ENCODE results near the gene GSDMA.
A peak's percentile ranks its signal among the peaks of the same experiment; 100 is the strongest.

The GSDMA gene

GRCh38 chr17:39962642-39963220, at the start of gene GSDMA:
Gene GSDMA, plus strand, starts transcription at chr17:39963004. Its CDS starts 2,684 bp downstream, at chr17:39965688.
- DNase-seq: no peak

GRCh38 chr17:39913989-39914388, 48.8 kb upstream of the GSDMA start:
- DNase-seq: no peak

GRCh38 chr17:39915559-39915958, 47.2 kb upstream of the GSDMA start:
- DNase-seq: peak; percentile 30

GRCh38 chr17:39916918-39917317, 45.9 kb upstream of the GSDMA start:
- DNase-seq: no peak

GRCh38 chr17:39919087-39919683, 43.6 kb upstream of the GSDMA start:
- no peak for DNase-seq

- peak; percentile 63 for DNase-seq
Observed at GRCh38 chr17:39920218-39921210, 42.3 kb upstream of the GSDMA start.

GRCh38 chr17:39921323-39921722, 41.5 kb upstream of the GSDMA start:
- DNase-seq: peak; percentile 42

- DNase-seq: no peak
Observed at GRCh38 chr17:39922006-39922405, 40.8 kb upstream of the GSDMA start.

- no peak for DNase-seq
Observed at GRCh38 chr17:39923230-39923629, 39.6 kb upstream of the GSDMA start.

GRCh38 chr17:39923836-39924690, 38.7 kb upstream of the GSDMA start:
- no peak for DNase-seq

- no peak for DNase-seq
Observed at GRCh38 chr17:39924691-39925055, 38.1 kb upstream of the GSDMA start.

GRCh38 chr17:39925282-39926134, 37.3 kb upstream of the GSDMA start:
- no peak for DNase-seq

- DNase-seq: no peak
Observed at GRCh38 chr17:39926135-39926587, 36.6 kb upstream of the GSDMA start.

GRCh38 chr17:39926588-39927100, 36.2 kb upstream of the GSDMA start:
- peak; percentile 80 for DNase-seq

GRCh38 chr17:39927101-39927928, 35.5 kb upstream of the GSDMA start, which contains the start of the genes LRRC3C and ORMDL3:
Gene LRRC3C, plus strand, starts transcription at chr17:39927732. Its CDS starts 13,792 bp downstream, at chr17:39941524.
Gene ORMDL3, minus strand, starts transcription at chr17:39927601. Its CDS starts 3,398 bp downstream, at chr17:39924203.
- DNase-seq: peak; percentile 96

- DNase-seq: no peak
Observed at GRCh38 chr17:39927929-39928857, 34.6 kb upstream of the GSDMA start.

- peak; percentile 25 for DNase-seq
Observed at GRCh38 chr17:39928858-39929645, 33.8 kb upstream of the GSDMA start.
